ENCODE measurements around the gene COL26A1.

- no peak for TF ChIP-seq CTCF (IDR thresholded peaks at IDR 0.05)
- no peak for TF ChIP-seq POLR2A (IDR thresholded peaks at IDR 0.05)
Measured at GRCh38 chr7:101537935-101538595, 175.4 kb downstream of the COL26A1 start.
